ENCODE data around the gene KCNAB1.
"Not testable (repeated sequence)": the region's sequence is repeated elsewhere in the genome, so short reads cannot be mapped to it uniquely, and the experiment has no call there.

KCNAB1 gene

GRCh38 chr3:156224046-156224445, 103.7 kb downstream of the KCNAB1 start:
- not testable (repeated sequence) for DNase-seq

DNA sequence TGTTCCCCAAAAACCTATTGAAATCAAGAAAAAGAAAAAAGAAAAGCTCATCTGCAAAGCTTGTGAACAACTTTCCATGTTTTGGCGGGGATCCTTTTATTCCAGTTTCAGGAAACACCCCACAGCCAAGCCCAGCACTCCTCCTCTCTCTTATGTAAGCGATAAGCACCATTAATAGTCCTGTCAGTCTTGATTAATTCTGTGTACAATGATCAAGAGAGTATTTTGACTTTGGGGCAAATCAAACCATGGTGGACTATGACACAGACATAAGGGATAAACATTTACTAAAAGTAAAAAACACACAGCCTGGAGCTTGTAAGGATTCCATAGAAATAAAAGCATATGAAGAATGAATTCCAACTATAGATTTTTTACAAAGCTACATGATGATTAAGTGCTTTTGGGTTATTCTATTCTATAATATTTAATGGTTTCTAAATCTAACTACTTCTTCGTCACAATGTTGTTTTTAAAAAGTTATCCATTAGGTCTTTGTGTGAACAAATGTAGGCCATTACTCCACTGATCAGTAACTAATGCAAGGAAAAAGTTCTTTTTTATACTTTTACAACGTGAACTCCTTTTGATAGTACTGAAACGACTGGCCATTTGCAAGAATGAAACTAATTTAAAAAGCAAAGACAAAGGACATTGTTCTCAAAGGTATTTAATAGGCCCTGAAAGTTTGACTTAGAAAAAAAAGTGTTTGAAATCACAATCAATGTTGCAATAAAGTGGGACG, 106.5 kb downstream of the KCNAB1 start:
- no peak for DNase-seq

DNA sequence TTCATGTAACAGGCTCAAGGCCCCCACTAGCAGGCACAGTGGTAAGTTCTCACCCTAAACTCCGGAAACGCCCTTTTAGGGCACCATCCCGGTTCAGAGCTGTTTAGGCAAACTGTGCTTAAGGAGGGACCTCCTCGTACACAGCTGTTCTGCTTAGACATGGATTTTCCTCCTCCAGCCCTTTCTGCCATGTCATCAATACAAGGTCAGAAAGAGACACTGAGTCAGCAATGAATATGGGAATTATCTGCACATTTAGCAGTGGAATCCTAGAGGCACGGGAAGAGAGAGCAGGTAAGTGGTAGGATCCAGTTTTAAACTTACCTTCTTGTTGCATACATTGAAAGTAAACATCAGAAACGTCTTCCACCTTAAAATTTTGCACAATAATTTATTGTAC, 107.3 kb downstream of the KCNAB1 start:
- DNase-seq: no peak

DNA sequence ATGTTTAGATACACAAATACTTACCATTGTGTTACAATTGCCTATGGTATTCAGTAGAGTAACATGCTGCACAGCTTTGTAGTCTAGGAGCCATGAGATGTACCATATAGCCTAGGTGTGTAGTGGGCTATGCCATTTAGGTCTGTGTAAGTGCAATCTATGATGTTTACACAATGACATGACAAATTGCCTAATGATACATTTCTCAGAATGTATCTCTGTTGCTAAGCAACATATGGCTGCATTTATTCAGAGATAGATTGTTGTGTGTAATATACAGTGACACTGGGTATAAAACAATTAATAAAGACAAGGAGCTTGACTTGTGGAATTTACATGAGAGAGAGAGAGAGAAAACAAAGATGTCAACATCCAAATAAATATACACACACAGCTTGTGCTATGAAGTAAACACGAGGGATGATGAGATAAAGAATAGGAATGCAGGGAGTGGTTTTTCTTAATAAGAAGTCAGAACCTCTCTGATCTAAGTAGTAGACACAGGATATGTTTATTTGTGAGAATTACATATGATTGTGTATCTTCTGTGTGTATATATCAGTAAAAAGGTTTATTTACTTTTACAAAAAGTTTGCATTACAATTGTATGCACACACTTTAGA, 110.0 kb downstream of the KCNAB1 start:
- DNase-seq: no peak

- DNase-seq: not testable (repeated sequence)
Measured at GRCh38 chr3:156231221-156231620, 110.8 kb downstream of the KCNAB1 start.

DNA sequence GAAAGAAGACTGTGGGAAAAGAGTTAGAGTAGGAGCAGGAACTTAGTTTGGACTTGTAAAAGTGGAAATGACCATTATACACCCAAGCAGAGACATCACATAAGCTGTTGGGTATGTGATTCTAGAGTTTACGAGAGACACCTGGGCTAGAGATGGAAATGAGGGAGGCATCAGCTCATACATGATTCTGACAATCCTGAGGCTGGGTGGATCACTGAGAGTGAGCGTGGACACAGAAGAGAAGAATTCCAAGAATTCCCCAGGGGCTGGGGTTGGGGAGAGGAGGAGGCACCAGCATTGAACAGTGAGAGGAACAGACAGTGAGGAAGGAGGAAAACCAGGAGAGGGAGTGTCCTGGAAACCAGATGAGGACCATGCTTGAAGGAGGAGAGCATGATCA, 113.5 kb downstream of the KCNAB1 start:
- DNase-seq: no peak

DNA sequence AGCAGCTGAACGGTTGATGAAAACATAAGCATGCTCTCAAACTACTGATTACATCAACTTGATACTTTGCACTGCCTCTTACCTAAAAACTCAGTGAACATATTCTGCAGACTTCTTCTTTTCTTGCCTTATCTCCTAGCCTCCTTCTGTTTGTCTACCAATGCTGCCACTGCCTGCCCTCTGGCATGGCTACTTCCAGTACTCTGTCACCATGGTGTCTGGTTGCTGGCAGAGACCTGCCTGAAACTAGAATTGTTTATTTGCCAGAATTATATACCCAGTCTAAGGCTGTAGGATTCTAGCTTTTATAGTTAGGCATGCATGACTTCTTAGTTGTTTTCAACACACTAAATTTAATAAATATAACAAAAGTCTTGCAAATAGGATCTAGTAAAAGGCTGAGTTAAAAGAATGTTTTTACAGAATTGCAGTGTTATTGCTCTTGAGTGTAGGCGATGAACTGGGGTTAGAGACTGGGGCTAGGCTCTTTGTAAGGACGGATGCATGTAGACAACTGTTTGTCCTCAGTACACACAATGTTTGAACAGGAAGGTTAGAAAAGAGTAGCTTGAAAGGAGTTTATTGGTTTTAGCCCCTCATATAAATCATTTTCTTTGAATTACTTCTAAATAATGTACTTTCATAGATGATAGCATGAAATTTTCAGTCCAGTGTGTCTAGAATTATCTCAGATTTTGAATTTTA, 116.3 kb downstream of the KCNAB1 start:
- no peak for DNase-seq

DNA sequence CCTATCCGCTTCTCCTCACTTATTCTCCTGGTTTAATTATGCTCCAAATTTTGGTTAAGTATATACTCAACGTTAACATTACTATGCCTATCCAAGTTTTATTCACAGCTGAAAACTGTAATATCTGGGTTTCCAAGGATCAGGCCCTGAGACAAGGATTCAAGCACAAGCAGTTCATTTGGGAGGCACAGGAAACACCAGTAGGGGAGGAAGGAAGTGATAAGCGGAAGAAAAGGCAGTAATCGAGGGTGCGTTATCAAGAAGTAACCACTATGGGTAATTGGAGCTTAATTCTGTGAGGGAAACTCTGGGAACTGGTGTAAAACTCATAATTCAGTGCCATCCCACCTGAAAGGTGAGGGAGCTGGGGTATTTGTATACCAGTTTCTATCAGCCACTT, 120.3 kb downstream of the KCNAB1 start:
- DNase-seq: no peak

GRCh38 chr3:156246961-156247725, 126.8 kb downstream of the KCNAB1 start:
- no peak for DNase-seq

DNA sequence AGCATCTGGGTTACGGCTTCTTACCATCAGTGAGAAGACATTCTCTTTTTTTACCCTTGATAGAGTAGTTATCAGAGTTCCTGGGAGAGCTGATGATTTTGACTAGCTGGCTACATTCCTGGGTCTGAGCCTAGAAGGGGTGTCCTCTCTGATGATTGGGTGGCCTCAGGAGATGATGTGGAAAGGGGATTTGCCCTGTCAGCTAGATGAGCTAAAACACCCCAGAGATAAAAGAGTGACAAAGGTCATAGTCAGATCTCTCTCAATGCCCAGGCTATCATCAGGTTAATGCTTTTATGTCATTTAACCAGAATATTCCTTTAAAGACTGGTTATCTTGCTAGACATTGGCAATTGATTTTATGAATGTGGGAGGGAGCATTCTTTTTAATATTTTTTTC, 130.2 kb downstream of the KCNAB1 start:
- DNase-seq: no peak

DNA sequence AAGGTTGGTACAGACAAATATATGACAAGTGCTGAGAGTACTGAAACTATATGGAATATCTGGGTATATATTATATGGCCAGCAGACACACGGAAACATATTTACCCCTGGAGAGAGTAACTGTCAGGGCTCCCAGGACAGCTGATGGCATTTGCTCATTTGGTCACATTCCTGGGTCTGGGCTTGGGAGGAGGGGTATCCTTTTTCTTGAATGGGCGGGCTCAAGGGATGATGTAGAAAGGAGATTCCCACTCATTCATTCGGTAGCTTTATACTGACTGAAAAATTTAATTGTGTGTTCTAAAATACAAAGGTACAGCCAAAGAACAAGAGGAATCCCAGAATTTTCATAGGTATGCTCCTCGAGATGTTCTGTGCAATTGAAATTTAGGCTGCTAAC, 131.0 kb downstream of the KCNAB1 start:
- no peak for DNase-seq

- DNase-seq: no peak
Measured at GRCh38 chr3:156252656-156253055, 132.3 kb downstream of the KCNAB1 start.

GRCh38 chr3:156253150-156253549, 132.8 kb downstream of the KCNAB1 start:
- DNase-seq: no peak

DNA sequence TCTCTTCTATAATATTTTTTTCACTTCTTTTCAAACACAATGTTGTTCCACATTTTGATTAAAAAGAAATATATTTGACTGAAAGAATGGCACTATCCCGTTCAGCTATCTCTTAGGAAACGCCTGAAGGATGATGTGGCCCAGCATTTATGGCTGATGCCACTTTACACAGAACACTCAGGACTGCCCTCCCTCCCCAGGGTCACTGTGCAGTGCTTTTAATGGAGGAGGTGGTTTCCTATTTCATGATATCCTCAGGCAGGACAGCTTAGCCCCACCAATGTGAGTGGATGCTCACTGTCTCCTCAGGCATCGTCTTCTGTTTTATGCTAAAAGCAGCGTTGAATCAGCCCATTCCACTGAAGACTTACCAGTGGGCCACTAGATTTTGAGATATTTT, 135.9 kb downstream of the KCNAB1 start:
- no peak for DNase-seq

DNA sequence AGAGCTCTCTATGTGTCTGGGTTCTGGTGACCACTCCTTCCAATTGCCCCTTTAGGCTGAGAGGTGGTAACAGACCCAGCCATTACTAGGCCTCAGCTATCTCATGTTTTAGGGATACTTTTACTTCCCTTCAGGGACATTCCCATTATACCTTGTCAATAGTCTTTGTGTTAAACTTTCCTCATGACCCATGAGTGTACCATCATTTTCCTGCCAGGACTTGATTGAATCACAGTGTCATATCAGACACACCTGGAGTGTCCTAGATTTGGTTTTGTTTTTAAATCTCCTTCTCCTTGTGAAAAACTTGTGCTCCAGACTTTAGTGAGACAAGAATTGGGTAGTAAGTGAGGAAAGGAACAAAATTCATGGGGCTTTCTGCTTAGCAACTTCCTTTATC, 136.6 kb downstream of the KCNAB1 start:
- no peak for DNase-seq

- no peak for DNase-seq
Measured at GRCh38 chr3:156258301-156258700, 137.9 kb downstream of the KCNAB1 start.

DNA sequence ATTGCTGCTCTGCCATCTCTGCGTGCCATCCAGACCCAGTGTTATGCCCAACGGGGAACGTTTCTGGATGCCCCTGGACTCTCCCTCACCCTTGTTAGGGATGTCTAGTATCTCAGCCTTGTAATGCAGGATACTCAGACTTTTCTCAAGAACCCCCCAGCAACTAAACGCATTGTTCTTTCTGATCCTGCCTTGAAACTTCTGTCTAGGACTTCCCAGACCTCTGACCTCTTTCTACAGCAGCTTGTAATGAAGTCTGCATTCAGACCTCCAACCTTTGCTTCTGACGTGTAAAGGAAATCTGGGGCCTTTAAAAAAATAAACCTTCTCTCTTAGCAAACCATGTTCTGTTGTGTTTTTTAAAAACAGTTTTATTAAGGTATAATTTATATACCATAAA, 139.5 kb downstream of the KCNAB1 start:
- DNase-seq: no peak

DNA sequence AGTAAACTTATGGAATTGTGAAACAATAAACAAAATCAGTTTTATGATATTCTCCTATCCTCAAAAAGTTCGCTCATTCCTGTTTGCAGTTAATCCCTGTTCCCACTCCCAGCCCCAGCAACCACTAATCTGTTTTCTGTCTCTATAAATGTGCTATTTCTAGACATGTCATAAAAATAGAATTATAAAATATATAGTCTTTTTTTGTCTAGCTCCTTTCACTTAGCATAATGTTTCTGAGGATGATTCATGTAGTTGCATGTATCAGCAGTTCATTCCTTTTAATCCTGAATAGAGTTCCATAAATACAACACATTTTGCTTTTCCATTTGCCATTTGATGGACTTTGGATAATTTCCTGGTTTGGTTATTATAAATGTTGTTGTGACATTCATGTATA, 140.0 kb downstream of the KCNAB1 start:
- no peak for DNase-seq

DNA sequence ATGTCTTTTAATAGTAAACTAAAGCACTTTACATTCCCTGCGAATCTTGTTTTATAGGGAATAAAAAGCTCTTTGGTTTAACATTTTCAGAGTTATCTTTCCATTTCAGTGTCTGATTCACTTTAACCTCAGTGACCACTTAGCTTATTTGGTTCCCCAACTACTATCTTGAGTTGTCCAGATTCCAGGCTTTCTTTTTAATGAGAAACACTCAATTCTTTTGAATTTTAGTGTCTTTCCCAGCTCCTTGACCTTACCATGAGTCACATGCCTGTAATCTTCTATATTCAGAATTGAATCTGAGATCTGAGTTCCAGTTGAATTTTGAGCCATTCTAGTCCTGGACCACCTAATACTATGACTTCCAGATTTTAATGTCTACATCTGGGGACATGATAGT, 144.4 kb downstream of the KCNAB1 start:
- no peak for DNase-seq

DNA sequence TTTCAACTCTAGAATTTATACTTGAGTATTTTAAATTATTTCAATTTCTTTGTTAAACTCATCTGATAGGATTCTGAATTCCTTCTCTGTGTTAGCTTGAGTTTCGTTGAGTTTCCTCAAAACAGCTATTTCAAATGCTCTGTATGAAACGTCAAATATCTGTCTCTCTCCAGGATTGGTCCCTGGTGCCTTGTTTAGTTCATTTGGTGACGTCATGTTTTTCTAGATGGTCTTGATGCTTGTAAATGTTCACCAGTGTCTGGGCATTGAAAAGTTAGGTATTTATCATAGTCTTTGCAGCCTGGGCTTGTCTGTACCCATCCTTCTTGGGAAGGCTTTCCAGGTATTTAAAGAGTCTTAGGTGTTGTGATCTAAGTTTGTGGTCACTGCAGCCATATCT, 151.1 kb downstream of the KCNAB1 start:
- no peak for DNase-seq

GRCh38 chr3:156271995-156272719, 151.8 kb downstream of the KCNAB1 start:
- DNase-seq: no peak

DNA sequence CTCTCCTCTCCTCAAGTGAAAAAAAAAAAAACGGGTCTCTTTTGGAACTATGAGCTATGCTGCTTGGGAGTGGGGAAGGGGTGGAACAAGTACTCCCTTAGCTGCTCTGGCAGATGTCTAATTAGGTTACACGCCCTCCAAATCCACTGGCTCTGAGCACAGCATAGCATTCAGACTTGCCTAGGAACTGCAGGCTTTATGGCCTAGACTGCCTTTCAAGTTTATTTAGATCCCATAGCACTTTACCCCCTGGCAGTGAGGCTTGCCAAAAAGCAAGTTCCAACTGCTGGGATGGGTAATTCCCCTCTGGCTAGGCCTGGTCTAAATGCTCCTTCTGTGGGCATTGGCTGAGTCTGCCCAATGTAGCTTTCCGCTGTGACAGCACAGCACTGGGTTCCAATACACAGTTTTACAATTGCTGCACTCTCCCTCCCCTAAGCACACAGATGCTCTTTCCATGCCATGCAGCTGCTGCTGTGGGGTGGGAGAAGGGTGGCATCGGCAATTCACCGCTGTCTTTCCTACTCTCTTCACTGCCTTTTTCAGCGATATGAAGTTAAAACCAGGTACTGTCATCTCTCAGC, 152.8 kb downstream of the KCNAB1 start:
- DNase-seq: no peak
